Sigmoid colon (tissue), 7 donors: ENCODE measurements around the gene ST6GALNAC2. TPM values are rescaled to one million over a fixed set of nuclear protein-coding genes. Genes with fewer than 3 reads are reported as not detected.

ENCODE experiments used
- DNase-seq: peaks from one replicate; pipeline ENCODE4 v3.0.0-alpha.2; 2019
- H3K27ac ChIP-seq, 4 donors: fragments of 200-600 bp; sonication (generic); one replicate each; pipeline ENCODE4 v1.5.1; 2016 to 2019; ENCODE audit warnings: mild to moderate bottlenecking in 1 of 4
- H3K27me3 ChIP-seq, 3 donors: fragments of 200-600 bp; sonication (generic); one replicate each; pipeline ENCODE4 v1.5.1; 2019; ENCODE audit warnings: mild to moderate bottlenecking in 1 of 3
- H3K36me3 ChIP-seq, 4 donors: fragments of 200-600 bp; sonication (generic); one replicate each; pipeline ENCODE4 v1.5.1; 2016 to 2019
- H3K4me1 ChIP-seq, 4 donors: fragments of 200-600 bp; sonication (generic); one replicate each; pipeline ENCODE4 v1.5.1; 2017 to 2019
- H3K4me3 ChIP-seq, 4 donors: fragments of 200-600 bp; sonication (generic); one replicate each; pipeline ENCODE4 v1.5.1; 2017 to 2019; ENCODE audit warnings: mild to moderate bottlenecking in 2 of 4, moderate library complexity in 1 of 4
- H3K9me3 ChIP-seq, 4 donors: fragments of 200-600 bp in 3 of 4; sonication (generic) in 3 of 4; one replicate each; pipeline versions ENCODE4 v1.5.1 to v1.6.1; 2013 to 2019
- CTCF ChIP-seq, 4 experiments: fragments of 450-650 bp in 3 of 4; fragments of 200-600 bp in 1 of 4; IDR thresholded peaks; one replicate each; pipeline ENCODE4 v1.5.1; 2016 to 2019; ENCODE audit warnings: antibody characterized with exemption in 4 of 4, mild to moderate bottlenecking in 3 of 4, moderate library complexity in 2 of 4
- EP300 ChIP-seq, 4 donors: sonication (generic); formaldehyde crosslinking; IDR thresholded peaks; one replicate each; pipeline ENCODE4 v1.6.1; 2017; ENCODE audit warnings: antibody characterized with exemption in 4 of 4
- POLR2A ChIP-seq, 2 donors: fragments of 450-650 bp; IDR thresholded peaks; one replicate each; pipeline ENCODE4 v1.6.1; 2016; ENCODE audit warnings: antibody characterized with exemption in 2 of 2, mild to moderate bottlenecking in 2 of 2, moderate library complexity in 2 of 2
- POLR2AphosphoS5 ChIP-seq, 4 donors: sonication (generic); formaldehyde crosslinking; IDR thresholded peaks; one replicate each; pipeline ENCODE4 v1.6.1; 2017; ENCODE audit warnings: antibody characterized with exemption in 4 of 4
- WGBS, 2 donors: extraction: QIAGEN DNeasy Blood & Tissue Kit; methylation state at CpG; one replicate each; pipeline ENCODE4 v1.1.7; 2013; 5-methylcytosine and 5-hydroxymethylcytosine counted together
- intact Hi-C: fragments of 100-400 bp; cut with DNase I; formaldehyde crosslinking; loops from one replicate; pipeline ENCODE4 v1.15.1; 2023
- polyA plus RNA-seq, 3 donors: library from polyadenylated mRNA; stranded (reverse); fragments of 200-250 nt; gene quantifications; one replicate each; pipeline ENCODE4 v1.2.3, GENCODE V29; 2013
- total RNA-seq, 4 donors: library from RNA; depleted of rRNA; stranded (reverse); fragments of >200 nt; gene quantifications; one replicate each; pipeline ENCODE4 v1.1.0, GENCODE V29; 2016
- donor health status: healthy with polysubstance abuse.
- donor health status: Bipolar disorder and iron deficiency.
- donor health status: healthy.

ST6GALNAC2 gene
- total and polyA plus RNA-seq, 7 donors: 3.3 to 16.4 (median 5.4) TPM

GRCh38 chr17:76542984-76543383, 42.7 kb downstream of the ST6GALNAC2 start:
- WGBS, 2 donors: 87 to 91% methylated on average over 8 of the region's 8 CpGs
- H3K27me3 ChIP-seq: peaks cover 6 to 35% (median 32%) of the 10 kb centered on the region in 3 donors
- intact Hi-C loops: no loop called here
- H3K4me3 ChIP-seq: no peak overlapping the region
- H3K36me3 ChIP-seq: no peaks in the 10 kb centered on the region
- H3K9me3 ChIP-seq: no peaks in the 10 kb centered on the region
- H3K27ac ChIP-seq: no peak overlapping the region
- H3K4me1 ChIP-seq: peaks cover 0 to 50% (median 28%) of the 10 kb centered on the region in 4 donors
- DNase-seq: no peak
- TF ChIP-seq POLR2AphosphoS5 (IDR thresholded peaks at IDR 0.05) (no peak), CTCF (IDR thresholded peaks at IDR 0.05) (no peak), EP300 (IDR thresholded peaks at IDR 0.05) (no peak), POLR2A (IDR thresholded peaks at IDR 0.05) (no peak)

GRCh38 chr17:76542566-76542971, 43.1 kb downstream of the ST6GALNAC2 start:
- no peak overlapping the region for H3K4me3 ChIP-seq
- WGBS, 2 donors: 75 to 85% methylated on average over 10 of the region's 10 CpGs
- intact Hi-C loops: no loop called here
- DNase-seq: no peak
- peaks cover 10 to 40% (median 36%) of the 10 kb centered on the region in 3 donors for H3K27me3 ChIP-seq
- H3K36me3 ChIP-seq: no peaks in the 10 kb centered on the region
- H3K27ac ChIP-seq: no peak overlapping the region
- no peaks in the 10 kb centered on the region for H3K9me3 ChIP-seq
- TF ChIP-seq POLR2AphosphoS5 (IDR thresholded peaks at IDR 0.05) (no peak), POLR2A (IDR thresholded peaks at IDR 0.05) (no peak), CTCF (IDR thresholded peaks at IDR 0.05) (no peak), EP300 (IDR thresholded peaks at IDR 0.05) (no peak)
- peaks cover 0 to 54% (median 32%) of the 10 kb centered on the region in 4 donors for H3K4me1 ChIP-seq

GRCh38 chr17:76541739-76542454, 43.8 kb downstream of the ST6GALNAC2 start:
- Histone ChIP-seq H3K27me3 (peaks cover 13 to 45% (median 41%) of the 10 kb centered on the region in 3 donors), H3K4me3 (no peak overlapping the region), H3K27ac (no peak overlapping the region), H3K36me3 (no peaks in the 10 kb centered on the region), H3K4me1 (peaks cover 0 to 56% (median 35%) of the 10 kb centered on the region in 4 donors), H3K9me3 (no peaks in the 10 kb centered on the region)
- intact Hi-C loops: no loop called here
- TF ChIP-seq POLR2AphosphoS5 (IDR thresholded peaks at IDR 0.05) (no peak), CTCF (IDR thresholded peaks at IDR 0.05) (no peak), POLR2A (IDR thresholded peaks at IDR 0.05) (no peak), EP300 (IDR thresholded peaks at IDR 0.05) (no peak)
- 84 to 89% methylated on average over 10 of the region's 10 CpGs for WGBS, 2 donors
- DNase-seq: no peak

- TF ChIP-seq CTCF (IDR thresholded peaks at IDR 0.05) (peak; percentile 9 to 42 (median 24)), POLR2A (IDR thresholded peaks at IDR 0.05) (no peak), POLR2AphosphoS5 (IDR thresholded peaks at IDR 0.05) (peak in 3 of 4 donors; percentile 43 to 88 (median 54)), EP300 (IDR thresholded peaks at IDR 0.05) (no peak)
- WGBS, 2 donors: 13 to 18% methylated on average over 27 of the region's 27 CpGs
- H3K36me3 ChIP-seq: no peaks in the 10 kb centered on the region
- DNase-seq: peak; percentile 98
- peaks cover 14 to 57% (median 53%) of the 10 kb centered on the region in 3 donors for H3K27me3 ChIP-seq
- H3K4me3 ChIP-seq: peak overlapping the region in 3 of 4 donors; percentile 41 to 48 (median 44)
- peaks cover 0 to 52% (median 33%) of the 10 kb centered on the region in 4 donors for H3K4me1 ChIP-seq
- intact Hi-C loops: no loop called here
- H3K27ac ChIP-seq: peak overlapping the region; percentile 59 to 71 (median 64)
- no peaks in the 10 kb centered on the region for H3K9me3 ChIP-seq
These were observed 45.0 kb downstream of the ST6GALNAC2 start for GRCh38 chr17:76540381-76541300.
